T-helper 2 cell treated with Interferon-gamma antibody and Interleukin-4, amounts not matched to agents 5 μg/mL and 100 μg/mL, for 36 hours (primary cell): ENCODE data around the gene AFF4.
"Not testable (repeated sequence)": the region's sequence is repeated elsewhere in the genome, so short reads cannot be mapped to it uniquely, and the experiment has no call there.

Experiments used
- DNase-seq: peaks from one replicate; pipeline ENCODE4 v3.0.0; 2021; ENCODE audit warnings: low spot score
- H3K27ac Mint-ChIP-seq: one replicate; pipeline ENCODE4 v1.8.0; 2021; ENCODE audit warnings: mild to moderate bottlenecking, mixed read lengths
- H3K27me3 Mint-ChIP-seq: one replicate; pipeline ENCODE4 v1.8.0; 2021; ENCODE audit warnings: low read depth, mixed read lengths
- H3K36me3 Mint-ChIP-seq: one replicate; pipeline ENCODE4 v1.8.0; 2021; ENCODE audit warnings: low read depth, mixed read lengths
- H3K4me1 Mint-ChIP-seq: one replicate; pipeline ENCODE4 v1.8.0; 2021; ENCODE audit warnings: low read depth, mixed read lengths
- H3K4me3 Mint-ChIP-seq: one replicate; pipeline ENCODE4 v1.8.0; 2022; ENCODE audit warnings: mild to moderate bottlenecking, moderate library complexity, mixed read lengths
- H3K9me3 Mint-ChIP-seq: one replicate; pipeline ENCODE4 v1.8.0; 2021; ENCODE audit warnings: mixed read lengths

The AFF4 gene

GRCh38 chr5:132868754-132869153 is 94.7 kb downstream of the AFF4 start:
- Mint-ChIP-seq H3K4me3 (peak overlapping the region; percentile 98), H3K27me3 (no peaks in the 10 kb centered on the region), H3K4me1 (peaks cover 18% of the 10 kb centered on the region), H3K27ac (no peak overlapping the region), H3K36me3 (peaks cover 32% of the 10 kb centered on the region), H3K9me3 (no peaks in the 10 kb centered on the region)
- no peak for DNase-seq

GRCh38 chr5:132867046-132867451 is 96.4 kb downstream of the AFF4 start:
- H3K4me1 Mint-ChIP-seq = peaks cover 18% of the 10 kb centered on the region
- H3K27ac Mint-ChIP-seq = peak overlapping the region; percentile 99
- H3K27me3 Mint-ChIP-seq = peaks cover 11% of the 10 kb centered on the region
- H3K4me3 Mint-ChIP-seq = peak overlapping the region; percentile 98
- H3K36me3 Mint-ChIP-seq = peaks cover 26% of the 10 kb centered on the region
- no peaks in the 10 kb centered on the region for H3K9me3 Mint-ChIP-seq
- DNase-seq = no peak

GRCh38 chr5:132866342-132867045 is 96.9 kb downstream of the AFF4 start, which contains the start of the genes GDF9 and UQCRQ:
GDF9 (minus strand) TSS chr5:132866469; CDS start chr5:132864533, 1,936 bp downstream.
UQCRQ (plus strand) TSS chr5:132866642; CDS start chr5:132866882, 240 bp downstream.
- H3K4me3 Mint-ChIP-seq = peak within 1 kb of the TSS; percentile 98
- H3K27ac Mint-ChIP-seq = peak within 1 kb of the TSS; percentile 99
- H3K4me1 Mint-ChIP-seq = peaks cover 18% of the 10 kb centered on the region
- peak; percentile 94 for DNase-seq
- peaks cover 22% of the 10 kb centered on the region for H3K36me3 Mint-ChIP-seq
- H3K27me3 Mint-ChIP-seq = peaks cover 11% of the 10 kb centered on the region
- H3K9me3 Mint-ChIP-seq = no peaks in the 10 kb centered on the region

GRCh38 chr5:132865668-132866341 is 97.6 kb downstream of the AFF4 start:
- no peak for DNase-seq
- peaks cover 18% of the 10 kb centered on the region for H3K4me1 Mint-ChIP-seq
- H3K9me3 Mint-ChIP-seq = no peaks in the 10 kb centered on the region
- H3K36me3 Mint-ChIP-seq = peaks cover 17% of the 10 kb centered on the region
- peak overlapping the region; percentile 99 for H3K27ac Mint-ChIP-seq
- H3K27me3 Mint-ChIP-seq = peaks cover 11% of the 10 kb centered on the region
- H3K4me3 Mint-ChIP-seq = peak overlapping the region; percentile 98

- Mint-ChIP-seq H3K4me1 (peaks cover 5% of the 10 kb centered on the region), H3K36me3 (no peaks in the 10 kb centered on the region), H3K4me3 (no peak overlapping the region), H3K27me3 (peaks cover 13% of the 10 kb centered on the region), H3K9me3 (no peaks in the 10 kb centered on the region), H3K27ac (no peak overlapping the region)
- no peak for DNase-seq
Measured at GRCh38 chr5:132860742-132861141, 102.7 kb downstream of the AFF4 start.

- no peak for DNase-seq
- no peaks in the 10 kb centered on the region for H3K36me3 Mint-ChIP-seq
- H3K27ac Mint-ChIP-seq = no peak overlapping the region
- H3K4me3 Mint-ChIP-seq = no peak overlapping the region
- peaks cover 16% of the 10 kb centered on the region for H3K27me3 Mint-ChIP-seq
- peaks cover 3% of the 10 kb centered on the region for H3K4me1 Mint-ChIP-seq
- H3K9me3 Mint-ChIP-seq = no peaks in the 10 kb centered on the region
Measured at GRCh38 chr5:132859889-132860437, 103.5 kb downstream of the AFF4 start.

GRCh38 chr5:132856011-132856410 is 107.4 kb downstream of the AFF4 start:
- no peak overlapping the region for H3K4me3 Mint-ChIP-seq

GRCh38 chr5:132854992-132855391 is 108.4 kb downstream of the AFF4 start:
- H3K4me3 Mint-ChIP-seq, H3K27ac Mint-ChIP-seq, H3K27me3 Mint-ChIP-seq, H3K4me1 Mint-ChIP-seq, DNase-seq, H3K36me3 Mint-ChIP-seq, H3K9me3 Mint-ChIP-seq: not testable (repeated sequence)

More at GRCh38 chr5:132856011-132856410, 107.4 kb downstream of the AFF4 start:
- Mint-ChIP-seq H3K36me3 (no peaks in the 10 kb centered on the region), H3K27me3 (peaks cover 7% of the 10 kb centered on the region), H3K9me3 (no peaks in the 10 kb centered on the region), H3K27ac (no peak overlapping the region), H3K4me1 (peaks cover 6% of the 10 kb centered on the region)
- DNase-seq = no peak

- H3K4me3 Mint-ChIP-seq = no peak overlapping the region
- H3K4me1 Mint-ChIP-seq = peaks cover 3% of the 10 kb centered on the region
- no peak for DNase-seq
- no peaks in the 10 kb centered on the region for H3K9me3 Mint-ChIP-seq
- no peak overlapping the region for H3K27ac Mint-ChIP-seq
- H3K27me3 Mint-ChIP-seq = peaks cover 11% of the 10 kb centered on the region
- H3K36me3 Mint-ChIP-seq = no peaks in the 10 kb centered on the region
Measured at GRCh38 chr5:132854301-132854700, 109.1 kb downstream of the AFF4 start.

- H3K27ac Mint-ChIP-seq = no peak overlapping the region
- H3K4me1 Mint-ChIP-seq = peaks cover 3% of the 10 kb centered on the region
- peaks cover 11% of the 10 kb centered on the region for H3K27me3 Mint-ChIP-seq
- no peak overlapping the region for H3K4me3 Mint-ChIP-seq
- H3K9me3 Mint-ChIP-seq = no peaks in the 10 kb centered on the region
- H3K36me3 Mint-ChIP-seq = no peaks in the 10 kb centered on the region
- DNase-seq = no peak
Measured at GRCh38 chr5:132853790-132854189, 109.6 kb downstream of the AFF4 start.

- H3K9me3 Mint-ChIP-seq = no peaks in the 10 kb centered on the region
- H3K4me1 Mint-ChIP-seq = peaks cover 3% of the 10 kb centered on the region
- H3K4me3 Mint-ChIP-seq = no peak overlapping the region
- no peak overlapping the region for H3K27ac Mint-ChIP-seq
- peaks cover 9% of the 10 kb centered on the region for H3K27me3 Mint-ChIP-seq
- no peaks in the 10 kb centered on the region for H3K36me3 Mint-ChIP-seq
- no peak for DNase-seq
Measured at GRCh38 chr5:132853323-132853722, 110.1 kb downstream of the AFF4 start.

- Mint-ChIP-seq H3K36me3 (no peaks in the 10 kb centered on the region), H3K27ac (no peak overlapping the region), H3K9me3 (no peaks in the 10 kb centered on the region), H3K4me3 (no peak overlapping the region), H3K4me1 (peaks cover 3% of the 10 kb centered on the region), H3K27me3 (peaks cover 6% of the 10 kb centered on the region)
- no peak for DNase-seq
Measured at GRCh38 chr5:132850066-132850465, 113.4 kb downstream of the AFF4 start.

GRCh38 chr5:132849347-132849746 is 114.1 kb downstream of the AFF4 start:
- no peak overlapping the region for H3K4me3 Mint-ChIP-seq
- no peaks in the 10 kb centered on the region for H3K9me3 Mint-ChIP-seq
- peaks cover 6% of the 10 kb centered on the region for H3K27me3 Mint-ChIP-seq
- H3K36me3 Mint-ChIP-seq = no peaks in the 10 kb centered on the region
- H3K27ac Mint-ChIP-seq = no peak overlapping the region
- peaks cover 2% of the 10 kb centered on the region for H3K4me1 Mint-ChIP-seq
- DNase-seq = no peak

GRCh38 chr5:132848270-132848669 is 115.2 kb downstream of the AFF4 start:
- peaks cover 5% of the 10 kb centered on the region for H3K27me3 Mint-ChIP-seq
- no peak for DNase-seq
- H3K36me3 Mint-ChIP-seq = no peaks in the 10 kb centered on the region
- no peaks in the 10 kb centered on the region for H3K9me3 Mint-ChIP-seq
- no peak overlapping the region for H3K27ac Mint-ChIP-seq
- no peak overlapping the region for H3K4me3 Mint-ChIP-seq
- no peaks in the 10 kb centered on the region for H3K4me1 Mint-ChIP-seq
